Measurements from ENCODE around the gene TTC9C. TPM values are rescaled to one million over a fixed set of nuclear protein-coding genes. Genes with fewer than 3 reads are reported as not detected.
A peak's percentile ranks its signal among the peaks of the same experiment; 100 is the strongest.
"Not testable (repeated sequence)": the region's sequence is repeated elsewhere in the genome, so short reads cannot be mapped to it uniquely, and the experiment has no call there.

Gene TTC9C
- total RNA-seq, 1 donor from 2014 or later, result 35.7 TPM

DNA sequence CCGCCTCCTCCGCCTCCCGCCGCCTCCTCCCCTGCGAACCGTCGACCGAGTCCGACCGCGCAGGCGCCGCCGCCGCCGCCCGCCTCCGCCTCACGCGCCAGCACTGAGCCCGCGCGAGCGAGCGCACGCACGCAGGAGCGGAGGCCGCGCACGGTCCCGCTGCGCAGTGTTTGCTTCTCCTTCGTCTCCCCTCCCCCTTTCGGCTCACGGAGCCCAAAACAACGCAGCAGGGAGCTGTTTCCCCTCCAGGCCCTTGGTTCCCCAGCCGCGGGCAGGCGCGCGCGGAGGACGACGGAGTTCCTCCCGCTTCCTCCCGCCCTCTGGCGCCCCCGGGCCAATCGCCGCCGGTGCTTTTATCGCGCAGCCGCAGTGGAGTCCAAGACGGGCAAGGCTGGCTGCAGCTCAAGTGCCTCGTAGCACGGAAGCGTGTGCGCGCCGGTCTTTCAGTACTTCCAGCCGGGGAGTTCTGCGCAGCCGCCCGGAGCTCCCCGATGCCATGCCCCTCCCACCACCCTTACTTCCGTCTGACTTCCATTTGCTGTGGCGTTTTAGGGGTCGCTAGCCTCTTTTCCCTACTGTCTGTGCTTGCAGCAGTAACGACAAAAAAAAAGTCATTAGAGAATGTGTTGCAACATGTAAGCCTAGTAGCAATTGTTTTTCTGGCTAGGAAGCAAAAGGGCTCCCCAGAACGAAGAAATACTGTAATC is 968 bp upstream of the TTC9C start, which contains the start of gene HNRNPUL2:
HNRNPUL2 (minus strand) TSS at position 293 of the 707 bp plus-strand sequence. CDS start 301 bp downstream, outside the sequence.
- DNase-seq (ENCODE audit: low read depth), result peak; percentile 74
- TF ChIP-seq CTCF (conservative IDR thresholded peaks at IDR 0.05; ENCODE audit: low read depth, low read length), result peak; percentile 17
- peak within 1 kb of the TSS; percentile 90 for H3K4me3 ChIP-seq (ENCODE audit: low read depth, low read length)

DNA sequence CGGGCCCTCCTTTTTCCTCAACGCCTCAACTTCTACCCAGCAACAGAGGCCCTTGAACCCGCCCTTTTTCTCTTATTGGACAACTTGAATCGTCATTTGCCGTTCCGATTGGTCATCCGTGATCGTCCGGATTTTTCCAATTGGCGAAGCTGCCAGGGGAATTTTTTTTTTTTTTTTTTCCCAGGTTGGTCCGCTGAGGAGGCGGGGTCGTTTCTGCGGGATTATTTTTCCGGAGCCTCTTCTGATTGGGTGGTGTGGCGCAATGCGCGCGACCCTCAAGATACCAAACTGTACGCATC is 465 bp upstream of the TTC9C start:
- DNase-seq (ENCODE audit: low read depth), result peak; percentile 94
- H3K4me3 ChIP-seq (ENCODE audit: low read depth, low read length), result peak overlapping the region; percentile 90
- TF ChIP-seq CTCF (conservative IDR thresholded peaks at IDR 0.05; ENCODE audit: low read depth, low read length), result no peak

DNA sequence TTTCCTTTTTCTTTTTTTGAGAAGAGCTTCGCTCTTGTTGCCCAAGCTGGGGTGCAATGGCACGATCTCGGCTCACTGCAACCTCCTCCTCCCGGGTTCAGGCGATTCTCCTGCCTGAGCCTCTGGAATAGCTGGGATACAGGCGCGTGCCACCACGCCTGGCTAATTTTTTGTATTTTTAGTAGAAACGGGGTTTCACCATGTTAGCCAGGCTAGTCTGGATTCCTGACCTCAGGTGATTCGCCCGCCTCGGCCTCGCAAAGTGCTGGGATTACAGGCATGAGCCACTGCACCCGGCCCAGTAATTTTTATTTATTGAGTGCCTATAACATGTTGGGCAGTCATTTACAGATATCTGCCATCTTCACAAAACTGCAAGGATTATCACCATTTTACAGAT is 1.8 kb downstream of the TTC9C start:
- H3K4me3 ChIP-seq (ENCODE audit: low read depth, low read length), result peak overlapping the region; percentile 90
- DNase-seq (ENCODE audit: low read depth), result not testable (repeated sequence)

DNA sequence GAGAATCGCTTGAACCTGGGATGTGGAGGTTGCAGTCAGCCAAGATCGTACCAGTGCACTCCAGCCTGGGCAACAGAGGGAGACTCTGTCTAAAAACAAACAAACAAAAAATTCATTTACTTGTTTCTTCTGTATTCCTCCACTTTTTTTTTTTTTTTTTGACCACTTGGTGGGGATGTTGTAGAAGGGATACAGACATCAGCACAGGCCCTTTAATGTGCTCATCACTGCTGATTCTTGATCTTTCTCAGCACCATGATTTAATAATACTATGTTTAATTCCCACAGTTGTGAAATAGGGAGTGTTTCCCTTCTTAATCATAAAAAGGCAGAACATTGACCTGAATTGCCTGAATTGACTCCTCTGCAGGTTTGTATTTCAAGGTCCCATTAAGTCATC is 4.5 kb downstream of the TTC9C start:
- TF ChIP-seq CTCF (conservative IDR thresholded peaks at IDR 0.05; ENCODE audit: low read depth, low read length), result peak; percentile 34
- H3K4me3 ChIP-seq (ENCODE audit: low read depth, low read length), result no peak overlapping the region
- no peak for DNase-seq (ENCODE audit: low read depth)

- DNase-seq (ENCODE audit: low read depth), result no peak
- H3K4me3 ChIP-seq (ENCODE audit: low read depth, low read length), result no peak overlapping the region
- TF ChIP-seq CTCF (conservative IDR thresholded peaks at IDR 0.05; ENCODE audit: low read depth, low read length), result no peak
These were observed 8.9 kb downstream of the TTC9C start for GRCh38 chr11:62737196-62737595.

DNA sequence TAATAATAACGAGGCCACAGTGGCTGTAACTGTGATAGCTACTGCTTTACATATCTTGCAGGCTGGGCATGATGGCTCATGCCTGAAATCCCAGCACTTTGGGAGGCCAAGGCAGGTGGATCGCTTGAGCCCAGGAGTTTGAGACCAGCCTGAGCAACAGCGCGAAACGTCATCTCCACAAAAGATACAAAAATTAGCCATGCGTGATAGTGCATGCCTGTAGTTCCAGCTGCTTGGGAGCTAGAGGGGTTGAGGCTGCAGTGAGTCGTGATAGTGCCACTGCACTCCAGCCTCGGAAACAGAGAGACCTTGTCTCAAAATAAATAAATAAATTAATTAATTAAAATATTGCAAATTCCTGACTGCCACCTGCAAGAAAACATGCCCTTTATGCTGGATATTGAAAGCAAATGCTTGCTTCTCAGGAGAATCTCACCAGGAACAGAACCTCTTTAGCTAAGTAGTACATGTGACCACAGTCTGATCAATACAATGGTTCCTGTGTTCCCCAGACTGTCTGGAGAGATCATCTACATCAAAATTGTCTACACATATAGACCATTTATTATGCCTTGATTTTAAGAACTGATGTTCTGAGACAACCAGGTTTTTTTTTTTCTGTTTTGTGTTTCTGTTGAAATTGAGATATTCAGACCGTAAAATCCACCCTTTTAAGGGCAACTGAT is 19.3 kb downstream of the TTC9C start:
- no peak for TF ChIP-seq CTCF (conservative IDR thresholded peaks at IDR 0.05; ENCODE audit: low read depth, low read length)
- no peak for DNase-seq (ENCODE audit: low read depth)
- H3K4me3 ChIP-seq (ENCODE audit: low read depth, low read length), result no peak overlapping the region

DNA sequence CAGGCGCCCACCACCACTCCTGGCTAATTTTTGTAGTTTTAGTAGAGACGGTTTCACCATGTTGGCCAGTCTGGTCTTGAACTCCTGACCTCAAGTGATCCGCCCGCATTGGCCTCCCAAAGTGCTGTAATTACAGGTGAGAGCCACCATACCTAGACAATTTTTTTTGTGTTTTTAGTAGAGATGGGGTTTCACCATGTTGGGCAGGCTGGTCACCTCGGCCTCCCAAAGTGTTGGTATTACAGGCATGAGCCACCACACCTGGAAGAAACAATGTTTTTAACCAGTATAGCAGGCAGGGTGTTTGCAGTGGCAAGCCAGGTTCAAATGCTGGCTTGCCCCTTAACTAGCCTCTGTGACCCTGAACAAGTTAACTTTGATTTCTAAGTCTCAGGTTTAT is 21.6 kb downstream of the TTC9C start:
- H3K4me3 ChIP-seq (ENCODE audit: low read depth, low read length); DNase-seq (ENCODE audit: low read depth): not testable (repeated sequence)

GRCh38 chr11:62752177-62752785 is 24.0 kb downstream of the TTC9C start:
- no peak for DNase-seq (ENCODE audit: low read depth)
- no peak overlapping the region for H3K4me3 ChIP-seq (ENCODE audit: low read depth, low read length)
- no peak for TF ChIP-seq CTCF (conservative IDR thresholded peaks at IDR 0.05; ENCODE audit: low read depth, low read length)

All from epithelial cell of proximal tubule (primary cell).